HG03045 (cell line): Measurements from ENCODE around the gene DNLZ.
"Not testable (repeated sequence)": the region's sequence is repeated elsewhere in the genome, so short reads cannot be mapped to it uniquely, and the experiment has no call there.

Experiments used
- ATAC-seq: cut with Tn5 transposase; IDR thresholded peaks from one replicate; pipeline ENCODE4 v1.9.1; 2021; ENCODE audit warnings: mild to moderate bottlenecking, moderate library complexity; ENCODE audit not compliant: unreplicated experiment

Gene DNLZ

GRCh38 chr9:136361754-136362449, 1.6 kb downstream of the DNLZ start:
- no peak for ATAC-seq

GRCh38 chr9:136361047-136361753, 2.3 kb downstream of the DNLZ start:
- ATAC-seq, result no peak

GRCh38 chr9:136359774-136360718, 3.5 kb downstream of the DNLZ start:
- no peak for ATAC-seq

GRCh38 chr9:136358888-136359287, 4.7 kb downstream of the DNLZ start:
- ATAC-seq, result no peak

- no peak for ATAC-seq
Measured at GRCh38 chr9:136358016-136358415, 5.5 kb downstream of the DNLZ start.

GRCh38 chr9:136357202-136357725, 6.3 kb downstream of the DNLZ start:
- ATAC-seq, result no peak

- no peak for ATAC-seq
Measured at GRCh38 chr9:136355616-136356557, 7.7 kb downstream of the DNLZ start.

- no peak for ATAC-seq
Measured at GRCh38 chr9:136354592-136355085, 8.9 kb downstream of the DNLZ start.

GRCh38 chr9:136353757-136354488, 9.6 kb downstream of the DNLZ start:
- ATAC-seq, result no peak

- no peak for ATAC-seq
Measured at GRCh38 chr9:136353088-136353487, 10.5 kb downstream of the DNLZ start.

GRCh38 chr9:136352682-136353081, 10.9 kb downstream of the DNLZ start:
- ATAC-seq, result no peak

GRCh38 chr9:136351868-136352267, 11.7 kb downstream of the DNLZ start:
- not testable (repeated sequence) for ATAC-seq

GRCh38 chr9:136351252-136351800, 12.2 kb downstream of the DNLZ start:
- ATAC-seq, result no peak

GRCh38 chr9:136349546-136349945, 14.0 kb downstream of the DNLZ start:
- no peak for ATAC-seq

GRCh38 chr9:136348691-136349090, 14.9 kb downstream of the DNLZ start:
- no peak for ATAC-seq

GRCh38 chr9:136347472-136348256, 15.9 kb downstream of the DNLZ start:
- no peak for ATAC-seq

- ATAC-seq, result no peak
Measured at GRCh38 chr9:136346927-136347465, 16.5 kb downstream of the DNLZ start.

- ATAC-seq, result no peak
Measured at GRCh38 chr9:136346157-136346481, 17.4 kb downstream of the DNLZ start.
